Common myeloid progenitor, CD34-positive (primary cell): ENCODE measurements around the gene HMCES.

Experiments used
- CTCF ChIA-PET: fragments of 350-600 bp; sonication (Branson Sonifier 250); formaldehyde crosslinking; loops from one replicate; lab custom pipeline; 2021; ENCODE audit warnings: antibody characterized with exemption; lab: Charles Lee
- POLR2A ChIA-PET: fragments of 350-600 bp; sonication (Branson Sonifier 250); formaldehyde crosslinking; loops from one replicate; lab custom pipeline; 2021; ENCODE audit warnings: antibody characterized with exemption; lab: Charles Lee
- DNase-seq, 3 donors: peaks; one replicate each; pipeline versions ENCODE4 v3.0.0 to v3.0.0-alpha.2; 2013
- H3K27ac ChIP-seq, 2 experiments: 1 replicate in 1 of 2; 2 replicates in 1 of 2; pipeline ENCODE4 v1.7.0; 2013; ENCODE audit warnings: inconsistent platforms in 2 of 2, low read length in 2 of 2, mild to moderate bottlenecking in 2 of 2, low read depth in 1 of 2, moderate library complexity in 1 of 2; ENCODE audit not compliant: severe bottlenecking in 2 of 2, insufficient read depth in 1 of 2, poor library complexity in 1 of 2
- H3K27me3 ChIP-seq, 5 experiments: replicated peaks in 2 of 5; 1 replicate in 3 of 5; 2 replicates in 2 of 5; pipeline versions ENCODE4 v1.6.1 to v1.7.0; 2013; ENCODE audit warnings: low read length in 4 of 5, mild to moderate bottlenecking in 2 of 5, moderate library complexity in 2 of 5, inconsistent platforms in 1 of 5; ENCODE audit not compliant: insufficient read depth in 5 of 5, control insufficient read depth in 4 of 5
- H3K36me3 ChIP-seq, 4 experiments: 1 replicate in 2 of 4; 2 replicates in 2 of 4; pipeline versions ENCODE4 v1.6.1 to v1.7.0; 2013; ENCODE audit warnings: low read length in 3 of 4, control low read depth in 1 of 4, mild to moderate bottlenecking in 1 of 4; ENCODE audit not compliant: control insufficient read depth in 4 of 4, insufficient read depth in 4 of 4
- H3K4me1 ChIP-seq, 4 experiments: 1 replicate in 3 of 4; 2 replicates in 1 of 4; pipeline versions ENCODE4 v1.6.1 to v1.7.1; 2013; ENCODE audit warnings: low read length in 3 of 4, mild to moderate bottlenecking in 3 of 4, control low read depth in 1 of 4, inconsistent platforms in 1 of 4, moderate library complexity in 1 of 4; ENCODE audit not compliant: control insufficient read depth in 4 of 4, insufficient read depth in 4 of 4; ENCODE audit errors: control extremely low read depth in 1 of 4
- H3K4me3 ChIP-seq, 7 experiments: 1 replicate in 4 of 7; 2 replicates in 3 of 7; pipeline versions ENCODE4 v1.5.1 to v1.7.0; 2013; ENCODE audit warnings: mild to moderate bottlenecking in 7 of 7, low read length in 6 of 7, moderate library complexity in 6 of 7, inconsistent platforms in 2 of 7, low read depth in 2 of 7, control low read depth in 1 of 7; ENCODE audit not compliant: insufficient read depth in 4 of 7, control insufficient read depth in 1 of 7; ENCODE audit errors: extremely low read depth in 1 of 7
- H3K9me3 ChIP-seq, 5 experiments: 1 replicate in 4 of 5; 2 replicates in 1 of 5; pipeline versions ENCODE4 v1.6.1 to v1.7.1; 2013; ENCODE audit warnings: low read length in 4 of 5, mild to moderate bottlenecking in 2 of 5, inconsistent platforms in 1 of 5, low read depth in 1 of 5, moderate library complexity in 1 of 5; ENCODE audit not compliant: control insufficient read depth in 4 of 5, insufficient read depth in 2 of 5; ENCODE audit errors: control extremely low read depth in 1 of 5
- WGBS: methylation state at CpG from one replicate; pipeline ENCODE4 v1.1.5; 2013; ENCODE audit not compliant: insufficient coverage; 5-methylcytosine and 5-hydroxymethylcytosine counted together

The HMCES gene

DNA sequence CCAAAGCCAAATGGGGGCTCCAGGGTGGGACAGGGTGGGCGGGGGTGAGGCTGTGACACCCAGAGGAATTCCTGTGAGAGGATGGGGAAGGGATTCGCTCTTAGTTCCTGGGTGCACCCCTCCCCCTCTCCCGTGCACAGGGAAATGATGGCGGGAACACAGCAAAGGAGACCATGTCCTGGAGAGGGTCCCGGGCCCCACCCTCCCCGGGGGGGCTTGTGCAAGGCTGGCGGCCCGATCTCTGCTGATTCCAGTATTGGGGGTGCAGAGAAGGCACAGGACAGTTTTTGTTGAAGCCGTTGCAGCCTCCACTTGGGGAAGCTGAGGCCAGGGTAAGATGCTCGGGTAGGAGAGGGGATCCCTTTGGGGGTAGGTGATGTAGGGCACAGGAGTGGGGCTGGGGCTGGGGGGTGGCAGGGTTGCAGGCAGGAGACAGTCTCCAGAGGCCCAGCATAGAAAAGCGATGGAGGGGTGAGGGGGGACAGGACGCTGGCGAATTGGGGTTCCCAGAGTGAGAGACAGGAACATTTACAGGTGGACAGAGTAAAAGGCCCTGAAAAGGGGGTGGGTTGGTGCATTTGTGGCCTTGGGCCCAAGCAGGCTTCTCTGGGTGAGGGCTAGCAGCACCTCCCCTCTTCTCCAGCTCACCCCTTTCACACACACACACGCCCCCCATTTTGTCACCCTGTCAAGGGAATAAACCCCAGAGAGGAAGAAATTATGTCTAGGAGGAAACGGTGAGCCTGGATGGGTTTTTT, 38.5 kb downstream of the HMCES start:
- H3K27ac ChIP-seq, result no peak overlapping the region

DNA sequence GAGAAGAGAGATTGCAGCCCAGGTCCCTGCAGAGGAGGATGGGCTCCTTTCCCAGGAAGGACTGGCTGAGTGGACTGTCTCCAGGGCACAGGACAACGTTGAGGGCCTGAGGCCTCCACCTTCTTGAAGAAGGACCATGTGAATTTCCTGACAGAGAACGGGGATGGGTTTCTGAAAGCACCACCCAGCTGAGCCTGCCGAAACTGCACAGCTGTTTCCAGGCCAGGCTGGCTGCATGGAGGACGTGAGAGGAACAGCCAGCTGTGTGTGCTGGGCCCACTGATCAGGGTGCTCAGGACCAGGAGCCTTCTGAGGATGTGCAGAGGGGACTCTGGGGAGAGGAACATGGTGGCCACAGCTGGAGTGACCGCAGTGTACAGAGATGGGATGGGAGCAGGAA, 39.2 kb downstream of the HMCES start:
- peak overlapping the region in 1 of 7 experiments; percentile 33 for H3K4me3 ChIP-seq
- H3K4me1 ChIP-seq, result peaks cover 4 to 30% (median 29%) of the 10 kb centered on the region in 4 experiments
- no peaks in the 10 kb centered on the region for H3K9me3 ChIP-seq
- 25% methylated on average over 5 of the region's 5 CpGs for WGBS
- H3K27me3 ChIP-seq, result no peaks in the 10 kb centered on the region
- H3K36me3 ChIP-seq, result peaks cover 0 to 10% (median 2%) of the 10 kb centered on the region in 4 experiments
- H3K27ac ChIP-seq, result no peak overlapping the region
- DNase-seq, result peak in 2 of 3 donors; percentile 39 to 40
- ChIA-PET POLR2A (no interaction called here), CTCF (interaction anchor here (0.9 to 3.1 kb wide), 5 partner anchors 9 to 35 kb away, joined by 3 to 25 read pairs (median 4); no protein-coding TSS in a partner anchor)

More for the DNA sequence above, 38.5 kb downstream of the HMCES start:
- H3K4me3 ChIP-seq, result peak overlapping the region; percentile 83 to 94 (median 89)
- CTCF ChIA-PET, result interaction anchor here (0.9 to 3.1 kb wide), 16 partner anchors 9 to 37 kb away, joined by 3 to 25 read pairs (median 4); no protein-coding TSS in a partner anchor
- no peaks in the 10 kb centered on the region for H3K27me3 ChIP-seq
- peaks cover 0 to 10% (median 2%) of the 10 kb centered on the region in 4 experiments for H3K36me3 ChIP-seq
- POLR2A ChIA-PET, result interaction anchor here (0.8 to 2.4 kb wide), 7 partner anchors 9 to 301 kb away, joined by 3 to 26 read pairs (median 5); partner anchors contain the start of genes HMCES, IFT122 and MBD4
- DNase-seq, result no peak
- H3K9me3 ChIP-seq, result no peaks in the 10 kb centered on the region
- WGBS, result 45% methylated on average over 9 of the region's 15 CpGs
- peaks cover 4 to 30% (median 29%) of the 10 kb centered on the region in 4 experiments for H3K4me1 ChIP-seq

DNA sequence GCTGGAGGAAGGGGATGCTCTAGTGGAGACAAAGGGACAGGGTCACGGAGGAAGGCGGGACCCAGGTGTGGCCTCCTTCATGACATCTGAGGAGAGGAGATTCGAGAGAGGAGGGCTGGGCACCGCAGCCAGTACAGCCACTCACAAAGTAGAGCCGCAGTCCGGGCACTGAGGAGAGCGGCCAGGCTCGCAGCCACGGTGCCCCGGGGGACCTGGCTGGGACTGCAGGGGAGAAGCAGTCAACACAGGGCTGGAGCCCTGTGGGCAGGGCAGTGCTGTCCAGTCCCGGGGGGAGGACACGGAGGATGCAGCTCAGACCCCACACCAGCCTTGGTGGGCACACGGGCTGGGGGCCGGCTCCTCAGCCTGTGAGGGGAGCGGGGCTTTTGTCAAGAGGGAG, 40.3 kb downstream of the HMCES start:
- Histone ChIP-seq H3K36me3 (peaks cover 0 to 12% (median 2%) of the 10 kb centered on the region in 4 experiments), H3K9me3 (no peaks in the 10 kb centered on the region), H3K4me1 (peaks cover 3 to 27% (median 23%) of the 10 kb centered on the region in 4 experiments), H3K27ac (no peak overlapping the region), H3K27me3 (no peaks in the 10 kb centered on the region), H3K4me3 (no peak overlapping the region)
- no peak for DNase-seq
- ChIA-PET CTCF (interaction anchor here (1.6 to 1.7 kb wide), 2 partner anchors 8 to 36 kb away, joined by 4 read pairs; no protein-coding TSS in a partner anchor), POLR2A (no interaction called here)
- 98% methylated on average over 14 of the region's 15 CpGs for WGBS

DNA sequence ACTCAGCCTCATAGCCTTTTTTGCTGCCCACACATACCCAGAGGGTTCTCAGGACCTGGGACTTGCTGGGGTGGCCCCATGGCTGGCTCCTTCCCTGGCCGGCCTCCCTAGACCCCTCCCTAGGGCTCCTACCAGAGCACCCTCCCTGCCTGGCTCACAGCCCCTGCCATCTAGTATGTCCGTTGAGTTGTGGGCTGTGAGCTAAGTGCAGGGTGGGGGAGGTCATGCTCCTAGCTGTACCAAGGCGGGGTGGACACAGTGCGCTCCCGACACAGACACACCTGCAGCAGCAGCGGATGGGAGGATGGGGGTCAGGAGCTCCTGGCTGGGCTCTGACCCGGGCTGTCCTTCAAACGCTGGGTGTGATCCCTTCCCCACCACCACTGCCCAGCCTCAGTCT, 41.6 kb downstream of the HMCES start:
- Histone ChIP-seq H3K27ac (no peak overlapping the region), H3K27me3 (no peaks in the 10 kb centered on the region), H3K4me3 (no peak overlapping the region), H3K36me3 (peaks cover 0 to 12% (median 2%) of the 10 kb centered on the region in 4 experiments), H3K4me1 (peaks cover 0 to 16% (median 14%) of the 10 kb centered on the region in 4 experiments), H3K9me3 (no peaks in the 10 kb centered on the region)
- ChIA-PET POLR2A (no interaction called here), CTCF (interaction anchor here (1.0 kb wide), 1 partner anchor 9 kb away, joined by 4 read pairs; no protein-coding TSS in a partner anchor)
- no peak for DNase-seq
- WGBS, result 100% methylated on average over 1 of the region's 8 CpGs

DNA sequence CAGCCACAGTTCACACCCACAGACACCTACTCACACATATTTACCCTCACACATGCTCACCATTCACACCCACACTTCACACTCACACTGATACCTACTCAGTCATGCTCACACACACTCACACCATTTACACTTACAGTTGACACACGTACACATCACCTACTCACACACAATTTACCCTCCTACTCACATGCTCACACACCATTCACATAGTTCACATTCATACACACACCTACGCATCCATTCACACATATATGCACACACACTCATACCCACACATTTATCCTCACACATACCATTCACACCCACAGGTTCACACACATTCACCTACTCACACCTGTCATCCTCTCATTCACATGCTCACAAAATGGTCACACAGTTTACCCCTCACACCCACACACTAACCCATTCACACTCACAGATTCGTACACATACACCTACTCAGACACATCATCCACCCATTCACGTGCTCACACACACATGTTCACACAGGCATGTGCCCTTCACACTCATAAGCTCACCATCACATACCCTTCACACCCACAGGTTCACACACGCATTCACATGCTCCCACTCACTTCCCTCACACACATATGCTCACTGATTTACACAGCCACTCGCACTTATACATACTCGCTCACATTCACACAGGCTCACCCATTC, 42.3 kb downstream of the HMCES start:
- POLR2A ChIA-PET, result no interaction called here
- Histone ChIP-seq H3K27ac (no peak overlapping the region), H3K4me3 (no peak overlapping the region), H3K9me3 (no peaks in the 10 kb centered on the region), H3K27me3 (no peaks in the 10 kb centered on the region), H3K4me1 (peaks cover 0 to 16% (median 14%) of the 10 kb centered on the region in 4 experiments), H3K36me3 (peaks cover 0 to 12% (median 2%) of the 10 kb centered on the region in 4 experiments)
- 95% methylated on average over 7 of the region's 7 CpGs for WGBS
- no peak for DNase-seq
- CTCF ChIA-PET, result interaction anchor here (0.6 to 1.0 kb wide), 2 partner anchors 8 to 207 kb away, joined by 3 to 4 read pairs; no protein-coding TSS in a partner anchor

DNA sequence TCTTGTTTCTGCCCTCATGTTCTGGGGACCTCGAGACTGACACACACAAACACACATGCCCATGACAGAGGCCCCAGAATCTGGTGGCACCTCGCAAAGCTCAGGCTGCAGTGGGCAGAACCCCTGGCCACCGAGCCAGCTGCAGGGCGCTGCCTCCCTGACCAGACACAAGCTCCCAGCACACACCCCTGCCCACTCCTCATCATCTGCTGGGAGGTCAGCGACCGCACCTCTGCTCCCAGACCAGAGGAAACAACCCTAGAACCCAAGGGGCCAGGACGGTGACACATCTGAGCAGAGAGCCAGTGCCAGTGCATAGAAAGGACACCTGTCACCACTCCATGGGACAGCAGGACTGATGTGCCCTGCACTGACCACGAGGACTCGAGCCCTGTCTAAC, 43.2 kb downstream of the HMCES start:
- CTCF ChIA-PET, result interaction anchor here (0.6 to 1.1 kb wide), 2 partner anchors 42 to 208 kb away, joined by 3 read pairs; no protein-coding TSS in a partner anchor
- WGBS, result 96% methylated on average over 8 of the region's 9 CpGs

More for the DNA sequence above, 43.2 kb downstream of the HMCES start:
- no peak for DNase-seq
- no peak overlapping the region for H3K4me3 ChIP-seq
- peaks cover 0 to 14% (median 10%) of the 10 kb centered on the region in 4 experiments for H3K4me1 ChIP-seq
- POLR2A ChIA-PET, result no interaction called here
- H3K9me3 ChIP-seq, result no peaks in the 10 kb centered on the region
- H3K27ac ChIP-seq, result no peak overlapping the region
- H3K27me3 ChIP-seq, result no peaks in the 10 kb centered on the region
- peaks cover 0 to 12% (median 2%) of the 10 kb centered on the region in 4 experiments for H3K36me3 ChIP-seq
